Right forelimb (tissue), 1 donor: ENCODE data around the gene SIAH2.
A peak's percentile ranks its signal among the peaks of the same experiment; 100 is the strongest.
"Not testable (repeated sequence)": the region's sequence is repeated elsewhere in the genome, so short reads cannot be mapped to it uniquely, and the experiment has no call there.

Experiments
- DNase-seq: peaks from one replicate; pipeline ENCODE4 v3.0.0-alpha.2; 2018

The SIAH2 gene

GRCh38 chr3:150763122-150763840 lies at the start of gene SIAH2:
Gene SIAH2, minus strand, starts transcription at chr3:150763169. Its CDS starts 320 bp downstream, at chr3:150762849.
- DNase-seq: peak; percentile 93

- no peak for DNase-seq
These were observed 49.0 kb upstream of the SIAH2 start for GRCh38 chr3:150811984-150812383.

DNA sequence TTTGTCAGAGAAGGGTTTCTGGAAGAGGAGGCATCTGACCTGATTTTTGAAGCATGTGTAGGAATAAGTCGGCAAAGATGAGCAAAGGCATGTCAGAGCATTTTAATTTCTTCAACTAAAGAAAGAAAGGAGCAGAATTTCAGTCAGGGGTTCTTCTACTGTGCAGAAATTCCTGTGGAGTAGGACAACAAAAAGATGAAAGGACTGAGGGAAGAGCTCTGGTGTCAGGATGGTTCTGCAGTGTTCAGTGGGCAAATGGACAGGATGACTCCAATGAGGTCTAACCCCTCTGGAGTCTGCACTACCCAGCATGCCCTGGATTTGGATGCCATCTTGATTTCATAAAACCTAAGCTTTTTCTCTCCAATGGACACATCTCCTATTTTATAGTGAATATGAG lies 47.7 kb upstream of the SIAH2 start:
- no peak for DNase-seq

GRCh38 chr3:150806185-150806835 lies 43.3 kb upstream of the SIAH2 start:
- DNase-seq: no peak

DNA sequence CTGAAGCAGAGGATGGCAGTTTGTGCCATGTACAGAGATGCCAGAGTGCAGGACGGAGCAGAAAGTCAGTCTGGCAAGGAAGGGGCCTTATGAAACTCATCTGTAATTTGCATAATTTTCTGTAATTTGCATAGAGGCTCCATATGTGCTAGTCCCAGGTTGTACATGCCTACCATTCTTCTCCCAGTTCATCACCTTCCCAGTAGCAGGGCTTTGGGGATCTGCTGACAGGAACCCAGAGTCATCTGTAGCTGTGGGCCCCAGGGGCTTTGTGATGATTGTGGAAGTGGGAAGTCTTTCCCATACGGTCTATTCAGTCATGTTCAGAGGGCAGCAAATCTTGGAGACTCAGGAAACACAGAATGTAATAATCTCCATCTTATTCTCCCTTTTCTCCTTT lies 42.4 kb upstream of the SIAH2 start:
- DNase-seq: no peak

DNA sequence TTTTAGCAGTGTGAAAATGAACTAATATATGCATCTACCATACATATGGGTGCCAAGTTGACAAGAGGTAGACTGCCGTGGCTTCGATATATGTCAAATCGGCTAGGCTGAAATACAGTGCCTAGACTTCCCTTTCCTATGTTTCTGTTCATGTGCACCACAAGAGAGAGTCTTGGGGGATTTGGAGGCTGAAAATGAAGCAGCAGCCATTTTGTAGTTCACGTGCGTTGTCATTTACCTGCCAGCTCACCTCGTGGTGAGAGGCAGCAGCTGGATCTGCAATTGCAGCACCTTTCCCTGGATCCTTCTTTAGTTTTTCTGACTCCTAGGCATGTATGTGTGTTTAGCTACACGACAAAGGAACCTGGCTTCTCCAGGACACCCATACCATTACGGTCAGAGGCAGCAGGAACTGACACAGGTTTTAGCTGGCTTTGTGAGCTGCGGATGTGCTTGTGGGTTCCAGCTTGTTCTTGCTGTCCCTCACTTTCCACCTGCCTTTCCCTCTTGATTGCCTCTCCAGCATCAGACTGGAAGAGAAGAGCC lies 40.5 kb upstream of the SIAH2 start:
- no peak for DNase-seq

GRCh38 chr3:150800722-150801121 lies 37.8 kb upstream of the SIAH2 start:
- no peak for DNase-seq

- no peak for DNase-seq
These were observed 35.2 kb upstream of the SIAH2 start for GRCh38 chr3:150798122-150798618.

DNA sequence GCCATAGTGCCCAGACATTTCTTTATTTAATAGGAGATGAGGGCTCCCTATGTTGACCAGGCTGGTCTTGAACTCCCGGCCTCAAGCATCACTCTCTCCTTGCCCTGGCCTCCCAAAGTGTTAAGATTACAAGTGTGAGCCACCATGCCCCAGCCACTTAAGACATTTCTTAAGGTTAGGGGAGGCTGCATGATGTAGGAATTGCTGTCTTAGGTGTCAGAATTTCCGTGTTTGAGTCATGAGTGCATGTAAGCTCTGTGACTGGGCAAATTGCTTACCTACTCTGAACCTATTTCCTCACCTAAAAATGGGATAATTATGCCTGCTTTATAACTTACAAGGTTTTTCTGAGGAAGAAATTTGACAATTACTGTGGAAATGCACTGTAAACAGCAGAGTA lies 34.2 kb upstream of the SIAH2 start:
- no peak for DNase-seq

- not testable (repeated sequence) for DNase-seq
These were observed 33.6 kb upstream of the SIAH2 start for GRCh38 chr3:150796527-150796926.

DNA sequence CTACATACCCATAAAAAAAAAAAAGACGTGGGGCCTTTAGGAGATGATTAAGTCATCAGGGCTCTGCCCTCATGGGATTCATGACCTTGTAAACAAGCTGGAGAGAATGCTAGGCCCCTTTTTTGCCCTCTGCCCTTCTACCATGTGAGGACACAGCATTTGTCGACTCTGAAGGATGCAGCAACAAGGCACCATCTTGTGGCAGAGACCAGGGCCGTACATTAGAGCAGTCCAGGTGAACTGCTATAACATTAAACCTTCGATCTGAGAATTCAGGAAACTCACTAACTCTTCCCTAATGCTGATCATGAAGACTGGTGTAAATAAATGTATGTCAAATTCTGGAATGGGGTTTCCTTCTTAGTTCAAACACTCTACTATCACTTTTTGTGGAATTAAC lies 30.7 kb upstream of the SIAH2 start:
- no peak for DNase-seq

DNA sequence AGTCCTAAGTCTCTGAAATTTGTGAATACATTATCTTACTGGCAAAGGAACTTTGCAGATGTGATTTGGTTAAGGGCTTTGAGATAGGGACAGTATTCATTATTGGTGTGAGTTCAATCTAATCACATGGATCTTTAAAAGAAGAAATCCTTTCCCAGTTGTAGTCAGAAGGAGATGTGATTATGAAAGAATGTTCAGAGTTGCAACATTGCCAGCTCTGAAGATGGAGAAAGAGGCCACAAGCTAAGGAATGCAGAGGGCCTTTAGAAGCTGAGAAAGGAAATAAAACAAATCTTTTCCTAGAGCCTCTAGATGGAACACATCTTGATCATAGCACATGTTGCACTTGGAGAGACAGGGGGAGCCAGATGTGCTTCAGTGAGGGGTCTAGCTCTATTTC lies 27.7 kb upstream of the SIAH2 start:
- DNase-seq: no peak

DNA sequence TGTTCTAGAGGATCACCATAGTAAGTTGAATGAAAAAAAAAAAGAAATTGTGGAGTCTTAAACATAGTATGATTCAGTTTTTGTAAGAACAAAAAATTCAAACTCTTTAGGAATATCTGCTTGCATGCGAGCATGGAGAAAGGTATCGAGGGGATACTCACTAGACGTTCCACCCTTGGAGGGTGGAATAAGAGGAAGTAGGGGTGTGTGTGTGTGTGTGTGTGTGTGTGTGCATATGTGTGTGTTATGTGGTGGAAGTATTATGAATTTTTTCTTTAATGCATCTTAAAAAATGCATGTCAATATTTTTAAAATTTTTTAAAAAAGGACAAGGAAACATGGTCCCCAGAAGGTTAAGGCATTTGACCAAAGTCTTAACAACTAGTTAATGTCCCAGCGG lies 26.5 kb upstream of the SIAH2 start:
- DNase-seq: no peak

GRCh38 chr3:150787741-150788370 lies 24.9 kb upstream of the SIAH2 start:
- DNase-seq: peak; percentile 88

- DNase-seq: no peak
These were observed 23.8 kb upstream of the SIAH2 start for GRCh38 chr3:150786791-150787190.

DNA sequence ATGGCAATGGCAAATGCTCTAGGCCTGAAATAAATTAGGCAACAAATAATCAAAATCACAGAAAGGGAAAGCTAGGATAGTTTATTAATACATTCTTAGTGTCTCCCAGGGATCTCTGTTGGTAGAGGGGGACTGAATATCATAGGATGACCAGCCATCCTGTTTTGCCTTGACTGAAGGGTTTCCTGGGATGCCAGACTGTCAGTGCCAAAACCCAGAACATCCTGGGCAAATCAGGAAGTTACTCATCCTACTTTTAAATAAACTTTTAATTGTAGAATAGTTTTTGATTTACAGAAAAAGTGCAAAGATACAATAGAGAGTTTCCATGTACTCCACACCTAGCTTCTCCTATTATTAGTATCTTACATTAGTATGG lies 21.8 kb upstream of the SIAH2 start:
- no peak for DNase-seq

DNA sequence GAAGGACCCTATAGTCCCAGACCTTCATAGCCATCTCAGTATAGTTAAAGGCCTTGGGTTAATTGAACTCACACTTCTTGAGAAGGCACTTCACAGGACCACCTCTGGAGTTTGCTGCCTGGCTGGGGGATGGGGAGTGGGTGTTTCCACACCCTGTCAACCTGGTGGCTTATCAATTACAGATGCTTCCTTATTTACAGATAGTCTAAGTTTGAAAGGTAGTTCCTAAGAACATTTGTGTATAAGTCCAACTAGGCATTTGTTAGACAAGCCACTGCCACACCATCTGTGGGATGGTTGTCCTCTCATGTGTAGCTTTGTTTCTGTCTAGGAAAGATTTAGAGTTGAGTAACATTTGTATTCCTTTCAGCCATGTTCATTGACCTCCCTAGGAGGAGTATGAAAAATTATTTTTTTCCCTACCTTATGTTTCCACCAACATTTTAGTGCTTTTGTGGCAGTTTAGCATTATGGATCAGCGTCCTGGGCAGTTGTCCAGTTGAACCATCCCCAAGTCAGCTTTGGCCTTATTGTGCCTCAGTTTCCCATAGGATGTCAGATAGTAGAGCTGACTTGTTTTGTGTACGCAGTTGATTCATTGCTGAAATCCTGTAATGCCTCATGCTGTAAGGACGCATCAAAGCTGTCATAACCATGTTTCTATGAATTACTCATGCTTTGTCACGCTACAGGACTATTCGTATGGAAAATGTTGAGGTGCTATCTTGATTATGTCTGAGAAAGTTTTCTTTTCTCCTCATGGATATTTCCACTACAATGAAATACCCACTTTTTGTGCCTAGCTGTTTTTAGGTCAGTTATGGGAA lies 21.2 kb upstream of the SIAH2 start:
- DNase-seq: no peak

DNA sequence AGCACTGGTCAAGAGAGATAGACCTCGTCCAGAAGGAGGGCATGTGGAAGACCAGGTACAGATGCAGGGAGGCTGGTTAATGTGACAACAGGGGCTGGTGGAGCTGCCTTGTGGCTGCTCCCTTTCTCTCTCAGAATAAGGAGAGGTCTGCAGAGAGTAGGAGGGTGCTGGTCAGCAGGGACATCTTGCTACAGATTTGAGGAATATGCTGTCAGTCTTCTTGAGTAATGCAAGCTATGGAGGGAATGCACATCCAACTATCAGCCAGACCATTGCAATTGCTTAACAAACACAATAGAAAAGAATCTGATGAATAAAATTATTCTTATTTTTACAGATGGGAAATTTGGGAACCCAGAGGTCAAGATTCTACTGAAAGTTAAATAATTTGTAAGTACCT lies 20.3 kb upstream of the SIAH2 start:
- DNase-seq: no peak

- no peak for DNase-seq
These were observed 16.5 kb upstream of the SIAH2 start for GRCh38 chr3:150779402-150779858.

DNA sequence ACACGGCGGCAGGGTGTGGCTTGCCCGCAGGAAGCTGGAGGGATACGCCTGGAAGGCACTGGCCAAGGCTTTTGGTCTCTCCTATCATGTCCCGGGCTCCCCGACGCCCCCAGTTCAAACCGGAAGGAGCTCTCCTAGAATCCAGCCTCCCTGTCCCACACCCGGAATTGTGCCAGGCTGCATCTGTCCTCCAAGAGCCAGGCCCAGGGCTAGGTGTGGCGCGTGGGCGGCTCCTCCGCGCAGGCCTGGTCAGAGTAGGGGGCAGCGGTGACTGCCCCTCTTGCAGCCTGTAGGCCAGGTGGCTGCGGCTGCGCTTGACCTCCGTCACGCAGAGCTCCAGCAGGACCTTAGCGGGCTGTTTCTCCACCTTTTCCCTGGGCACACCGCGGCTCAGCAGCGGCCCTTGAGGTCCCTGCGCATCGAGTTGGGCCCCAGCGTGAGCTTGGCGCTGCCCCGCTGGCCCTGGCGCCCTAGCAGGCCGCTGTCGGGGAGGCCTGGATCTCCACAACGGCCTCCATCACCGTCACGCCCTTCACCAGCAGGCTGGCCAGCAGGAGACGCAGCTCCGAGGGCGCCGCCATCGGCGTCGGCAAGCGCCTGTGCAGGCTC lies 15.9 kb upstream of the SIAH2 start:
- no peak for DNase-seq

- no peak for DNase-seq
These were observed 12.1 kb upstream of the SIAH2 start for GRCh38 chr3:150775001-150775599.
